ENCODE measurements around the gene CRYGA. TPM values are rescaled to one million over a fixed set of nuclear protein-coding genes. Genes with fewer than 3 reads are reported as not detected.
A peak's percentile ranks its signal among the peaks of the same experiment; 100 is the strongest.
"Not testable (repeated sequence)": the region's sequence is repeated elsewhere in the genome, so short reads cannot be mapped to it uniquely, and the experiment has no call there.

Gene CRYGA
- total RNA-seq, 1 experiment from 2014 or later: not detected

DNA sequence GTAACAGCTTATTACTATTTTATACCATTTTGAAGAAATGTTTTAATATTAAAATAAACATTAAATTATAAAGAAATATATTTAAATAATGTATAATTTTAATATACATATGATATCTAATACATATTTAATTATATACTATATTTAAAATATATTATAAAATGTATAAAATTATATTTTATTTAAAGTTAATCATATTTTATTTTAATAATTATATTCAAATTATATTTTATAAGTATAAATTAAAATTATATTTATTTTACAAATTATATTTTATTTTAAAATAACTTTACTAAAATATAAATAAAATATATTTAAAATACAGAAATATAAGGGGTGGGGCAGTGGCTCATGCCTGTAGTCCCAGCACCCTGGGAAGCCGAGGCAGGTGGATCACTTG is 41.1 kb downstream of the CRYGA start:
- intact Hi-C loops (cut with micrococcal nuclease; ENCODE audit: unreplicated experiment): no loop called here
- H3K9me3 Mint-ChIP-seq (ENCODE audit: low read depth, unreplicated experiment): no peaks in the 10 kb centered on the region
- CTCF ChIA-PET: interaction anchor here (0.6 kb wide), 1 partner anchor 51 kb away, joined by 5 read pairs; no protein-coding TSS in a partner anchor
- H3K27ac Mint-ChIP-seq (ENCODE audit: unreplicated experiment): no peak overlapping the region
- TF ChIP-seq, protein P1, sequence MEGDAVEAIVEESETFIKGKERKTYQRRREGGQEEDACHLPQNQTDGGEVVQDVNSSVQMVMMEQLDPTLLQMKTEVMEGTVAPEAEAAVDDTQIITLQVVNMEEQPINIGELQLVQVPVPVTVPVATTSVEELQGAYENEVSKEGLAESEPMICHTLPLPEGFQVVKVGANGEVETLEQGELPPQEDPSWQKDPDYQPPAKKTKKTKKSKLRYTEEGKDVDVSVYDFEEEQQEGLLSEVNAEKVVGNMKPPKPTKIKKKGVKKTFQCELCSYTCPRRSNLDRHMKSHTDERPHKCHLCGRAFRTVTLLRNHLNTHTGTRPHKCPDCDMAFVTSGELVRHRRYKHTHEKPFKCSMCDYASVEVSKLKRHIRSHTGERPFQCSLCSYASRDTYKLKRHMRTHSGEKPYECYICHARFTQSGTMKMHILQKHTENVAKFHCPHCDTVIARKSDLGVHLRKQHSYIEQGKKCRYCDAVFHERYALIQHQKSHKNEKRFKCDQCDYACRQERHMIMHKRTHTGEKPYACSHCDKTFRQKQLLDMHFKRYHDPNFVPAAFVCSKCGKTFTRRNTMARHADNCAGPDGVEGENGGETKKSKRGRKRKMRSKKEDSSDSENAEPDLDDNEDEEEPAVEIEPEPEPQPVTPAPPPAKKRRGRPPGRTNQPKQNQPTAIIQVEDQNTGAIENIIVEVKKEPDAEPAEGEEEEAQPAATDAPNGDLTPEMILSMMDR (IDR thresholded peaks at IDR 0.05; ENCODE audit: unreplicated experiment): no peak
- H3K4me1 Mint-ChIP-seq (ENCODE audit: low read depth, unreplicated experiment): no peaks in the 10 kb centered on the region
- DNase-seq: no peak
- H3K4me3 Mint-ChIP-seq (ENCODE audit: low read depth, unreplicated experiment): no peak overlapping the region
- no TSS peak for BruUV-seq (replicated peaks)
- no peaks in the 10 kb centered on the region for H3K36me3 Mint-ChIP-seq (ENCODE audit: insufficient read depth, unreplicated experiment)
- H3K27me3 Mint-ChIP-seq (ENCODE audit: unreplicated experiment): no peaks in the 10 kb centered on the region

DNA sequence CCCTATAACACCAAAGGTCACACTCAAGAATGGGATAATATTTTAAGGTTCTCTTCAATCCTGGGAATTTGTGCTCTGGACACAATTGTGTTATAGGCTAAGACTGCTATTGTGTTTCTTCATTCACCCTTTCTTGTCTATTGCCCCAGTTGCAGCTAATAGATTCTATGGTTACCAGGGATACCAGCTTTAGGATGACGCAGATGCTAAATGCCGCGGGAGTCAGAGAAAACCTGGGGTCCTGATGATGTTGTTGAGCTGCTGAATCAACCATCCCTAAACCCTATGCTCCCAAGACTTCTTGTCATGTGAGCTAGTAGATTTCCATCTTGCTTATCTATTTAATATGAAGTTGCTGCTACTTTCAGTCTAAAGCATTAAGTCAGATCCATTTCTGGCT is 44.5 kb downstream of the CRYGA start:
- no TSS peak for BruUV-seq (replicated peaks)
- Mint-ChIP-seq H3K4me3 (ENCODE audit: low read depth, unreplicated experiment) (no peak overlapping the region), H3K9me3 (ENCODE audit: low read depth, unreplicated experiment) (no peaks in the 10 kb centered on the region), H3K27me3 (ENCODE audit: unreplicated experiment) (no peaks in the 10 kb centered on the region), H3K36me3 (ENCODE audit: insufficient read depth, unreplicated experiment) (no peaks in the 10 kb centered on the region), H3K27ac (ENCODE audit: unreplicated experiment) (no peak overlapping the region), H3K4me1 (ENCODE audit: low read depth, unreplicated experiment) (no peaks in the 10 kb centered on the region)
- TF ChIP-seq, protein P1 (IDR thresholded peaks at IDR 0.05; ENCODE audit: unreplicated experiment): no peak
- intact Hi-C loops (cut with micrococcal nuclease; ENCODE audit: unreplicated experiment): no loop called here
- CTCF ChIA-PET: interaction anchor here (1.1 kb wide), 1 partner anchor 16 kb away, joined by 3 read pairs; no protein-coding TSS in a partner anchor
- no peak for DNase-seq

DNA sequence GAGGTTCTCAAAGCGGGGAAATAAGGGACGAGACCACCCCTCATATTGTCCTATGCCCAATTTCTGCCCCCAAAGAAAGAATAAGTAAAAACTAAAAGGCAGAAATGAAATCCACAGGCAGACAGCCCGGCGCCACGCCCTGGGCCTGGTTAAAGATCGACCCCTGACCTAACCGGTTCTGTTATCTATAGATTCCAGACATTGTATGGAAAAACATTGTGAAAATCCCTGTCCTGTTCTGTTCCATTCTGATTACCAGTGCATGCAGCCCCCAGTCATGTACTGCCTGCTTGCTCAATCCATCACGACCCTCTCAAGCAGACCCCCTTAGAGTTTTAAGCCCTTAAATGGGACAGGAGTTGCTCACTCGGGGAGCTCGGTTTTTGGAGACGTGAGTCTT is 46.0 kb downstream of the CRYGA start:
- H3K4me3 Mint-ChIP-seq (ENCODE audit: low read depth, unreplicated experiment); H3K9me3 Mint-ChIP-seq (ENCODE audit: low read depth, unreplicated experiment); H3K27ac Mint-ChIP-seq (ENCODE audit: unreplicated experiment); H3K4me1 Mint-ChIP-seq (ENCODE audit: low read depth, unreplicated experiment); CTCF ChIA-PET; H3K36me3 Mint-ChIP-seq (ENCODE audit: insufficient read depth, unreplicated experiment); DNase-seq; intact Hi-C loops (cut with micrococcal nuclease; ENCODE audit: unreplicated experiment); BruUV-seq (replicated peaks); H3K27me3 Mint-ChIP-seq (ENCODE audit: unreplicated experiment): not testable (repeated sequence)

DNA sequence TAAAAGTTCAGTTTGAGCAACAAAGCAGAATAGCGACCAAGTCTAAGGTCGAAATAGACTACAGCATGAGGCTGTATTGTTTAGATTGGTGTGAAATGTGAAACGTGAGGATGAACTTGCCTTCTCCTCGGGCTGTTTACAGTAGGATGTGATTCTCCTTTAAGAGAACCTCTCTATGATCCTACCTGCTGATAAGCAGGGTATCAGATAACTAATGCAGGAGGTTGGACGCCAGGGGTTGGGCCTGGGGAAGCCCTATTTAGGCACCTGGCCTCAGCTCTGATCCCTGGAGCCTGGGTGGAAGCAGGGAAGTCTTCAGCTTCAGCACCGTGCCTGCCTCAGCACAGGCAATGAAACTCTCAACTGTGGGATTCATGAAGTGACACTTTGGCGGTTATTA is 50.4 kb downstream of the CRYGA start:
- H3K27ac Mint-ChIP-seq (ENCODE audit: unreplicated experiment): no peak overlapping the region
- DNase-seq: peak; percentile 8
- TF ChIP-seq, protein P1 (IDR thresholded peaks at IDR 0.05; ENCODE audit: unreplicated experiment): no peak
- H3K36me3 Mint-ChIP-seq (ENCODE audit: insufficient read depth, unreplicated experiment): no peaks in the 10 kb centered on the region
- H3K4me1 Mint-ChIP-seq (ENCODE audit: low read depth, unreplicated experiment): no peaks in the 10 kb centered on the region
- no peaks in the 10 kb centered on the region for H3K9me3 Mint-ChIP-seq (ENCODE audit: low read depth, unreplicated experiment)
- H3K27me3 Mint-ChIP-seq (ENCODE audit: unreplicated experiment): no peaks in the 10 kb centered on the region
- CTCF ChIA-PET: no interaction called here
- BruUV-seq (replicated peaks): no TSS peak
- H3K4me3 Mint-ChIP-seq (ENCODE audit: low read depth, unreplicated experiment): no peak overlapping the region
- intact Hi-C loops (cut with micrococcal nuclease; ENCODE audit: unreplicated experiment): no loop called here

DNA sequence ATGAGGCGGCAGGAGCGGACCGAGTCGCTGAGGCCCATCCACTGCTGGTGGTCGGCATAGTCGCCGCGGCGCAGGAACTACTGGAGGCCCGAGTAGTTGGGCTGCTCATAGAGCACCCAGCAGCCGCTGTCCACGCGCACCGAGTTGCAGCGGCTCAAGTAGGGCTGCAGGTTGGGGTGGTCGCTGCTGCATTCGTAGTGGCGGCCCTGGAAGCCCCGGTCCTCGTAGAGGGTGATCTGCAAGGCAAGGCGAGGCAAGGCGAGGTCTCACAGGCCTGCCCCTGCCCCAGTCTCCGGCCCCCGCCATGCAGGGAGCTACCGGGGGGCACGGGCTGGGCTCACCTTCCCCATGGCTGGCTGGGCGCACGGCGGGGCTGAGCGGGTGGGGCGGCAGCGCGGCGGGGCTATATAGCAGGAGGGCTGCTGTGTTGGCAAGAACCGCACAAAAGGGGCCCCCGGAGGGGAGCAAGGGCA is 51.1 kb downstream of the CRYGA start:
- H3K9me3 Mint-ChIP-seq (ENCODE audit: low read depth, unreplicated experiment); H3K36me3 Mint-ChIP-seq (ENCODE audit: insufficient read depth, unreplicated experiment); CTCF ChIA-PET; H3K27me3 Mint-ChIP-seq (ENCODE audit: unreplicated experiment); DNase-seq; BruUV-seq (replicated peaks); intact Hi-C loops (cut with micrococcal nuclease; ENCODE audit: unreplicated experiment); H3K4me3 Mint-ChIP-seq (ENCODE audit: low read depth, unreplicated experiment); H3K4me1 Mint-ChIP-seq (ENCODE audit: low read depth, unreplicated experiment); H3K27ac Mint-ChIP-seq (ENCODE audit: unreplicated experiment): not testable (repeated sequence)

Other genes with a start within 250 kb of the CRYGA start
- 7.7 and 8.0 TPM in 2 replicates for gene PLEKHM3, start 138.1 kb downstream of the CRYGA start, total RNA-seq (2022)
- not detected in 2 replicates for gene CRYGD, start 39.1 kb downstream of the CRYGA start, total RNA-seq (2022)
- gene CRYGC, start 33.8 kb downstream of the CRYGA start, total RNA-seq (2022): not detected in 2 replicates
- gene CRYGB, start 17.4 kb downstream of the CRYGA start, total RNA-seq (2022): not detected in 2 replicates
- gene C2orf80, start 26.4 kb upstream of the CRYGA start, total RNA-seq (2022): not detected in 2 replicates
- gene IDH1, start 91.5 kb upstream of the CRYGA start, total RNA-seq (2022): 166 TPM in 2 replicates
- gene PIKFYVE, start 102.7 kb upstream of the CRYGA start, total RNA-seq (2022): 24.2 and 26.4 TPM in 2 replicates
- 0.71 TPM in 1 of 2 replicates, not detected in the other for gene PTH2R, start 243.2 kb upstream of the CRYGA start, total RNA-seq (2022)

Data from Calu3 (cell line).